GM10248 (cell line): ENCODE results near the gene PDCD11.
A peak's percentile ranks its signal among the peaks of the same experiment; 100 is the strongest.
"Not testable (repeated sequence)": the region's sequence is repeated elsewhere in the genome, so short reads cannot be mapped to it uniquely, and the experiment has no call there.

Experiments used
- CTCF ChIA-PET: fragments of 300-600 bp; sonication (Branson Sonifier 250); formaldehyde crosslinking; extraction: SDS; loops from one replicate; lab custom pipeline; 2021; ENCODE audit warnings: antibody characterized with exemption; lab: Yijun Ruan, JAX
- POLR2A ChIA-PET: fragments of 350-650 bp; sonication (Branson Sonifier 250); formaldehyde crosslinking; extraction: SDS; loops from one replicate; lab custom pipeline; 2020; ENCODE audit warnings: antibody characterized with exemption; lab: Yijun Ruan, JAX
- DNase-seq: peaks from one replicate; pipeline ENCODE4 v3.0.0; 2012; ENCODE audit errors: extremely low spot score
- TF ChIP-seq, protein P1 (sequence below): IDR thresholded peaks from 2 replicates; pipeline ENCODE4 v1.5.1; 2012; ENCODE audit warnings: mild to moderate bottlenecking, low read depth; ENCODE audit errors: extremely low read depth, missing control alignments, control extremely low read depth

The PDCD11 gene

DNA sequence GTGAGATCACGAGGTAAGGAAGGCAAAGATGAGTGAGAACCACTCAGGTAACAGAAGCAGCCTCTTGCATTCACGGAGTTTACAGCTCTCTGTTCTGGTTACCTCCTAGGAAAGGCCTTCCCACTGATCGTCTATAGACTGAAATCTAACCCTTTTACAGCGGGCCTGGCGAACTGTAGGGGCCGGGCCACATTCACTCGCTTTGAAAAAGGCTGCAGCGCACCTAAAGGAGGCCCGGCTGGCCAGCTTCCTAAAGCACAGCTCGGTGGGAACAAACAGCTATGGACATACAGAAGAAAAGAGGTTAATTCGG, 716 bp upstream of the PDCD11 start:
- POLR2A ChIA-PET: no interaction called here
- CTCF ChIA-PET: interaction anchor here (0.8 to 1.7 kb wide), 6 partner anchors 12 to 479 kb away, joined by 3 to 7 read pairs (median 4); partner anchors contain the start of gene TAF5
- peak; percentile 19 for DNase-seq

GRCh38 chr10:103396789-103397087, 312 bp downstream of the PDCD11 start:
- ChIA-PET POLR2A (interaction anchor here (0.8 kb wide), 1 partner anchor 29 kb away, joined by 5 read pairs; the partner anchor contains the start of gene TAF5), CTCF (interaction anchor here (1.2 to 3.9 kb wide), 4 partner anchors 13 to 29 kb away, joined by 4 to 23 read pairs (median 4); partner anchors contain the start of gene TAF5)

More for the DNA sequence above, 716 bp upstream of the PDCD11 start:
- TF ChIP-seq, protein P1, sequence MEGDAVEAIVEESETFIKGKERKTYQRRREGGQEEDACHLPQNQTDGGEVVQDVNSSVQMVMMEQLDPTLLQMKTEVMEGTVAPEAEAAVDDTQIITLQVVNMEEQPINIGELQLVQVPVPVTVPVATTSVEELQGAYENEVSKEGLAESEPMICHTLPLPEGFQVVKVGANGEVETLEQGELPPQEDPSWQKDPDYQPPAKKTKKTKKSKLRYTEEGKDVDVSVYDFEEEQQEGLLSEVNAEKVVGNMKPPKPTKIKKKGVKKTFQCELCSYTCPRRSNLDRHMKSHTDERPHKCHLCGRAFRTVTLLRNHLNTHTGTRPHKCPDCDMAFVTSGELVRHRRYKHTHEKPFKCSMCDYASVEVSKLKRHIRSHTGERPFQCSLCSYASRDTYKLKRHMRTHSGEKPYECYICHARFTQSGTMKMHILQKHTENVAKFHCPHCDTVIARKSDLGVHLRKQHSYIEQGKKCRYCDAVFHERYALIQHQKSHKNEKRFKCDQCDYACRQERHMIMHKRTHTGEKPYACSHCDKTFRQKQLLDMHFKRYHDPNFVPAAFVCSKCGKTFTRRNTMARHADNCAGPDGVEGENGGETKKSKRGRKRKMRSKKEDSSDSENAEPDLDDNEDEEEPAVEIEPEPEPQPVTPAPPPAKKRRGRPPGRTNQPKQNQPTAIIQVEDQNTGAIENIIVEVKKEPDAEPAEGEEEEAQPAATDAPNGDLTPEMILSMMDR: no peak

GRCh38 chr10:103397191-103397825, 882 bp downstream of the PDCD11 start:
- TF ChIP-seq, protein P1: no peak
- POLR2A ChIA-PET: interaction anchor here (0.8 kb wide), 1 partner anchor 29 kb away, joined by 5 read pairs; the partner anchor contains the start of gene TAF5
- DNase-seq: no peak
- CTCF ChIA-PET: interaction anchor here (0.9 to 3.9 kb wide), 7 partner anchors 9 to 88 kb away, joined by 3 to 23 read pairs (median 4); no protein-coding TSS in a partner anchor

More at GRCh38 chr10:103396789-103397087, 312 bp downstream of the PDCD11 start:
- TF ChIP-seq, protein P1: no peak
- DNase-seq: no peak

DNA sequence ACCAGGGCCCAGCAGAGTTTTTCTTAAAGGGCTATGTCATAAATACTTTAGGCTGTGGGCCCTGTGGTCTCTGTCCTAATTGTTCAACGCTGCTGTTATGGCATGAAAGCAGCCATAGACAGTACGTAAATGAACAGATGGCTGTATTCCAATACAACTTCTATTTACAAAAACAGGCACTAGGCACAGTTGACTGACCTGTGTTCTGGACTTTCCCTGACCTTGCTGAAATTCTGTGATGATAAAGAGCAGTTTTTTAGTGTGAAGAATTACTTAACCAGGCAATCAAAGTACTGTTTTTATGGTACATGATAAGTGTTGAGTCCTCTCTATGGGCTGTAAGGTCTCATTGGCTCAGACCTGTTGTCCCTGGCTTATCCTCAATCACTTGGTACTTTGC, 17.1 kb downstream of the PDCD11 start:
- ChIA-PET CTCF (interaction anchor here (0.8 to 9.0 kb wide), 4 partner anchors 8 to 78 kb away, joined by 3 to 135 read pairs (median 52); partner anchors contain the start of gene NEURL1), POLR2A (no interaction called here)
- no peak for DNase-seq

DNA sequence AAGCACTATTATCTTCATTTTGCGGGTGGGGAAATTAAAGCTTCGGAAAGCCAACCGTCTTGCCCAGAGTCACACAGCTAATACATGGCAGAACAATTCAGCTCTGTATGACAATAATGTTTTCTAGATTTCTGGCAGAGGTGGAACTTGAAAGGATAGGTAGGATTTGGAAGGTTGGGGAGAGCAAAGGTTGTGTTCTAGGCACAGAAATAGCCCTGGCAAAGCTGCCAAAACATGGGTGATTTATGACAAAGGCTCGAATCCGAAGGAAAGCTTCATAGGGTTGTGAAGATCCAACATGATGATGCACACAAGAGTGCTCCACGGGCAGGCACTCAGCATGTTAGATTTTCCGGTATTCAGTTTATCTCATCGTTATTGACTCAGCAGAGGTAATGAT, 19.2 kb downstream of the PDCD11 start:
- TF ChIP-seq, protein P1: no peak
- no peak for DNase-seq
- CTCF ChIA-PET: interaction anchor here (0.6 to 9.0 kb wide), 20 partner anchors 10 to 498 kb away, joined by 3 to 135 read pairs (median 9); partner anchors contain the start of genes ATP5MK, CALHM2, CALHM3 and CNNM2
- POLR2A ChIA-PET: no interaction called here

More for the DNA sequence above, 17.1 kb downstream of the PDCD11 start:
- TF ChIP-seq, protein P1: no peak

DNA sequence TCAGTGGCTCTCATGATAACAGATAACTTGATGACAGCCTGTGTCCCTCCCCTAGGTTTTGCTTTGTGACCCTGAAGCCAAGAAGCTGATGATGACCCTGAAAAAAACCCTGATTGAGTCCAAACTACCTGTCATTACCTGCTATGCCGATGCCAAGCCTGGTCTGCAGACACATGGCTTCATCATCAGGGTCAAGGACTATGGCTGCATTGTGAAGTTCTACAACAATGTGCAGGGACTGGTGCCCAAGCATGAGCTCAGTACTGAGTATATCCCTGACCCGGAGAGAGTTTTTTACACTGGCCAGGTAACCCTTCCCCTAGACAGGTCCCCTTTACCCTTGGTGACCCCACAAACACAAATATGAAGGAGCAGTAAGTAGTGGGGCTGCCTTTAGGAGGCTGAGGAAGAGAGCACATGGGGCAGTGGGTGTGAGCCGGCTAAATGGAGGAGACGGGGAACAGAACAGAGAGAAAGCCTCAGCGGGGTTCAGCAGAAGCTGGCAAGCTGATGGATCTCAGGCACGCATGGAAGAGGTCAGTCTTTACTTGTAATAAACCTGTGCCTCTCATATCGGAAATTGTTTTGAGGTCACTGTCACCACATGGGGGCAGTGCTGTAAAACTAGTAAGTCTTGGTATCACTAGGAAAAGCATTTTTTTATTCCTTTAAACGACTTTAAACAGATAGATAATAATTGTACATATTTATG, 20.2 kb downstream of the PDCD11 start:
- ChIA-PET CTCF (interaction anchor here (0.6 to 9.0 kb wide), 23 partner anchors 9 to 499 kb away, joined by 3 to 135 read pairs (median 7); partner anchors contain the start of genes ATP5MK, CALHM2, CALHM3 and CNNM2), POLR2A (interaction anchor here (0.7 kb wide), 1 partner anchor 55 kb away, joined by 3 read pairs; no protein-coding TSS in a partner anchor)
- TF ChIP-seq, protein P1: peak; percentile 63
- DNase-seq: peak; percentile 61

GRCh38 chr10:103417148-103417469, 20.7 kb downstream of the PDCD11 start:
- not testable (repeated sequence) for DNase-seq
- ChIA-PET CTCF (interaction anchor here (1.1 to 9.0 kb wide), 16 partner anchors 9 to 500 kb away, joined by 3 to 135 read pairs (median 11); partner anchors contain the start of genes ATP5MK, CALHM2, CALHM3 and CNNM2), POLR2A (interaction anchor here (0.7 kb wide), 1 partner anchor 54 kb away, joined by 3 read pairs; no protein-coding TSS in a partner anchor)
